Measurements from ENCODE around the gene TRMT6.

The TRMT6 gene

GRCh38 chr20:5979801-5980200 is 29.5 kb upstream of the TRMT6 start:
- Histone ChIP-seq H3K9ac (no peak overlapping the region), H3K27me3 (ENCODE audit: insufficient read depth, low read depth) (no peaks in the 10 kb centered on the region), H3K4me1 (ENCODE audit: low read depth, poor library complexity, severe bottlenecking) (no peaks in the 10 kb centered on the region), H3K27ac (no peak overlapping the region), H3K79me2 (ENCODE audit: insufficient read depth, low read depth) (no peaks in the 10 kb centered on the region), H4K20me1 (ENCODE audit: insufficient read depth) (no peaks in the 10 kb centered on the region), H3K4me2 (no peak overlapping the region), H3K4me3 (IDR thresholded peaks at IDR 0.05; ENCODE audit: insufficient read depth, low read depth, low read length) (no peak overlapping the region), H2AFZ (ENCODE audit: low read depth) (no peak overlapping the region), H3K36me3 (ENCODE audit: insufficient read depth) (peaks cover 7% of the 10 kb centered on the region; the same call in 1 of the 2 replicates)
- TF ChIP-seq, protein P1, sequence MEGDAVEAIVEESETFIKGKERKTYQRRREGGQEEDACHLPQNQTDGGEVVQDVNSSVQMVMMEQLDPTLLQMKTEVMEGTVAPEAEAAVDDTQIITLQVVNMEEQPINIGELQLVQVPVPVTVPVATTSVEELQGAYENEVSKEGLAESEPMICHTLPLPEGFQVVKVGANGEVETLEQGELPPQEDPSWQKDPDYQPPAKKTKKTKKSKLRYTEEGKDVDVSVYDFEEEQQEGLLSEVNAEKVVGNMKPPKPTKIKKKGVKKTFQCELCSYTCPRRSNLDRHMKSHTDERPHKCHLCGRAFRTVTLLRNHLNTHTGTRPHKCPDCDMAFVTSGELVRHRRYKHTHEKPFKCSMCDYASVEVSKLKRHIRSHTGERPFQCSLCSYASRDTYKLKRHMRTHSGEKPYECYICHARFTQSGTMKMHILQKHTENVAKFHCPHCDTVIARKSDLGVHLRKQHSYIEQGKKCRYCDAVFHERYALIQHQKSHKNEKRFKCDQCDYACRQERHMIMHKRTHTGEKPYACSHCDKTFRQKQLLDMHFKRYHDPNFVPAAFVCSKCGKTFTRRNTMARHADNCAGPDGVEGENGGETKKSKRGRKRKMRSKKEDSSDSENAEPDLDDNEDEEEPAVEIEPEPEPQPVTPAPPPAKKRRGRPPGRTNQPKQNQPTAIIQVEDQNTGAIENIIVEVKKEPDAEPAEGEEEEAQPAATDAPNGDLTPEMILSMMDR (conservative IDR thresholded peaks at IDR 0.05; ENCODE audit: low read depth, low read length), result no peak

GRCh38 chr20:5977975-5978374 is 27.6 kb upstream of the TRMT6 start:
- Histone ChIP-seq H3K79me2 (ENCODE audit: insufficient read depth, low read depth) (no peaks in the 10 kb centered on the region), H3K4me2 (no peak overlapping the region), H3K9ac (no peak overlapping the region), H4K20me1 (ENCODE audit: insufficient read depth) (no peaks in the 10 kb centered on the region), H3K4me1 (ENCODE audit: low read depth, poor library complexity, severe bottlenecking) (no peaks in the 10 kb centered on the region), H3K27ac (no peak overlapping the region), H3K27me3 (ENCODE audit: insufficient read depth, low read depth) (no peaks in the 10 kb centered on the region), H3K4me3 (IDR thresholded peaks at IDR 0.05; ENCODE audit: insufficient read depth, low read depth, low read length) (no peak overlapping the region), H2AFZ (ENCODE audit: low read depth) (no peak overlapping the region), H3K36me3 (ENCODE audit: insufficient read depth) (peaks cover 7% of the 10 kb centered on the region; the same call in 1 of the 2 replicates)
- TF ChIP-seq, protein P1 (conservative IDR thresholded peaks at IDR 0.05; ENCODE audit: low read depth, low read length), result no peak

GRCh38 chr20:5977223-5977622 is 26.9 kb upstream of the TRMT6 start:
- H3K36me3 ChIP-seq (ENCODE audit: insufficient read depth), result peaks cover 3% of the 10 kb centered on the region; the same call in 1 of the 2 replicates
- H3K79me2 ChIP-seq (ENCODE audit: insufficient read depth, low read depth), result no peaks in the 10 kb centered on the region
- H3K27ac ChIP-seq, result no peak overlapping the region
- no peak overlapping the region for H3K4me3 ChIP-seq (IDR thresholded peaks at IDR 0.05; ENCODE audit: insufficient read depth, low read depth, low read length)
- H4K20me1 ChIP-seq (ENCODE audit: insufficient read depth), result no peaks in the 10 kb centered on the region
- H3K4me2 ChIP-seq, result no peak overlapping the region
- TF ChIP-seq, protein P1 (conservative IDR thresholded peaks at IDR 0.05; ENCODE audit: low read depth, low read length), result no peak
- no peak overlapping the region for H2AFZ ChIP-seq (ENCODE audit: low read depth)
- H3K27me3 ChIP-seq (ENCODE audit: insufficient read depth, low read depth), result no peaks in the 10 kb centered on the region
- no peaks in the 10 kb centered on the region for H3K4me1 ChIP-seq (ENCODE audit: low read depth, poor library complexity, severe bottlenecking)
- no peak overlapping the region for H3K9ac ChIP-seq

DNA sequence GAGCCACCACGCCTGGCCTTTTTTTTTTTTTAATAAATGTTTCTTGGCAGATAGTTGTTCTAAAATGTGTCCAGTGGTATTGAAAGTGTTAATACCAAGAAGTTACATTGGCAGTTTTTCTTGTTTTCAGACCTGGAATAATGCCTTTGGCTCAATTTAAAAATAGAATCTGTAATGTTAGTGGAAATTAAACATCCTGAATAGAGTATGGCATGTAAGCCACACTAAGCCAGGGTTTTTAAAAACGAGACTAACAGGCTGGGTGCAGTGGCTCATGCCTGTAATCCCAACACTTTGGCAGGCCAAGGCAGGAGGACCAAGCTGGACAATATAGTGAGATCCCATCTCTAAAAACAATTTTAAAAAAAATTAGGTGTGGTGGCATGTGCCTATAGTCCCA is 25.4 kb upstream of the TRMT6 start:
- Histone ChIP-seq H4K20me1 (ENCODE audit: insufficient read depth) (no peaks in the 10 kb centered on the region), H3K9ac (no peak overlapping the region), H3K36me3 (ENCODE audit: insufficient read depth) (peaks cover 3% of the 10 kb centered on the region; the same call in 1 of the 2 replicates), H3K4me3 (IDR thresholded peaks at IDR 0.05; ENCODE audit: insufficient read depth, low read depth, low read length) (no peak overlapping the region), H2AFZ (ENCODE audit: low read depth) (no peak overlapping the region), H3K4me2 (no peak overlapping the region), H3K27ac (no peak overlapping the region), H3K79me2 (ENCODE audit: insufficient read depth, low read depth) (no peaks in the 10 kb centered on the region), H3K27me3 (ENCODE audit: insufficient read depth, low read depth) (no peaks in the 10 kb centered on the region), H3K4me1 (ENCODE audit: low read depth, poor library complexity, severe bottlenecking) (no peaks in the 10 kb centered on the region)
- TF ChIP-seq, protein P1 (conservative IDR thresholded peaks at IDR 0.05; ENCODE audit: low read depth, low read length), result no peak

Measured in KMS-11 (cell line).